HG03354 (cell line): ENCODE results near the gene KMT5C.

Source experiments
- ATAC-seq: cut with Tn5 transposase; IDR thresholded peaks from one replicate; pipeline ENCODE4 v1.9.1; 2021; ENCODE audit warnings: mild to moderate bottlenecking; ENCODE audit not compliant: unreplicated experiment, poor library complexity, severe bottlenecking

KMT5C gene

DNA sequence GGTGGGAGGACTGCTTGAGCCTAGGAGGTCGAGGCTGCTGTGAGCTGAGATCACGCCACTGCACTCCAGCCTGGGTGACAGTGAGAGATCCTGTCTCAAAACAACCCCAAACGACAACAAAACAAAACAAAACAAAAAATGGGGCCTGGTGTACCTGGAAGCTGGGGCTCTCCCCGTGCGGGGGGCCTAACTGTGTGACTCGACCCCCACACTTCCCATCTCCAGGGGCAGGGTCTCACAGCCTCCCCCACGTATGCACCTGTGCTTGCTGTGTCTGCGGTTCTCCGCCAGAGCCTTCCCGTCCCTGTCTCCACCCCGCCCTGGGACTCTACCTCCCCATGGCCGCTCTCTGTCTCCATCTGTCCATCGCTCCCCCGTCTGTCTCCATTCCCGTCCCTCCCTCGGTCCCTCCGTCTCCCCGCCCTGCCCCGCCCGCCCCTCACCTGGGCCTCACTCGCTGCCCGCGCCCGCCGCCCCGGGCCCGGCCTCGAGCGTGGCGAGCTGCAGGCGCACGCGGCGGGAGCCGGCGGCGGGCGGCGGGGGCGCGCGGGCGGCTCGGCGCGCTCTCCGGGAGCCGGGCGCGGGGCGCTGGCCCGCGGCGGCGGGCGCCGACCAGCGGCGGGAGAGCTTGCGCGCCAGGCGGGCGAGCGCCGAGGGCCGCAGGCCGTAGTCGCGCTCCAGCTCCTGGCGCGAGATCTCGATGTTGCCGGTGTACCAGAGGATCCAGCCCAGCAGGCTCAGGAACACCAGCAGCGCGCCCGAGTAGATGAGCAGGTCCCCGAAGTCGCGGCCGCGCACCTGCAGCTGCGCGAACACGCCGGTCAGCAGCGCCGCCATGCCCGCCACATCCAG, 43.8 kb downstream of the KMT5C start:
- ATAC-seq = no peak

DNA sequence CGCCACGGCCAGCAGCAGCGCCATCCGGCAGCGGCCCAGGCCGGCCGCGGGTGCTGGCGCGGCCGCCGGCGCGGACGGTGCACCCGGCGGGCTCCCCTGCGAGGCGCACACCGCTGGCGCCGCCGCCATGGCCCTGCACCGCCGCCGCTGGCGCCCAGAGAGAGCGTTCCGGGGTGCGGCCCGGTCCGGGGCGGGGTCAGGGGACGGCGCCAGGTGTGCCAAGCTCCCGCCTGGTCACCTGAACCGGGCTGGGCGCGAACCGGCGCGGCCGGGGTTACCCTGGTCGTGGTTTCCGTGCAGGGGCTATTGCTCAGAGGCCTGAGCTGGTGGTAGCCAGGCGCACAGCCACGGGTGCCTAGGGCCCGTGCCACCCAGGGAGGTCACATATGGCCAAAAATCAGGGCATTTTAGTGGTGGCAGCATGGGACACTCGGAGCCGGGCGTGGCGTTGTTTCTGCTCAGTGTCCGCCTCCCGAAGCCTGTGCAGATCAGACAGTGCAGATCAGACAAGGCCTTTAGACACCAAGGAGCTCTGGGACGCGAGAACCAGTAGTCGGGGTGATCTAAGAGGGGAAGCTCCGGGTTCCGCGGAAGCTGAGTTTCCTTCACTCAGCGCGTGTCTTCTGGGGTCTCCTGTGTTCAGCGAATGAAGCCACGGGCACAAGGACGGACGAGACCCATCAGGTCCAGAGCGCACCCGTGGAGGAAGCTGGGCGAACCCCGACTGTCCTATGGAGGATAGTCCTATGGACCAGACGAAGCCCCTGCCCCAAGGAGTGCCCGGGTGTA, 44.6 kb downstream of the KMT5C start, which contains the start of gene TMEM238:
TMEM238 (minus strand) TSS at position 162 of the 789 bp plus-strand sequence; CDS start at position 129, 33 bp downstream.
- no peak for ATAC-seq

DNA sequence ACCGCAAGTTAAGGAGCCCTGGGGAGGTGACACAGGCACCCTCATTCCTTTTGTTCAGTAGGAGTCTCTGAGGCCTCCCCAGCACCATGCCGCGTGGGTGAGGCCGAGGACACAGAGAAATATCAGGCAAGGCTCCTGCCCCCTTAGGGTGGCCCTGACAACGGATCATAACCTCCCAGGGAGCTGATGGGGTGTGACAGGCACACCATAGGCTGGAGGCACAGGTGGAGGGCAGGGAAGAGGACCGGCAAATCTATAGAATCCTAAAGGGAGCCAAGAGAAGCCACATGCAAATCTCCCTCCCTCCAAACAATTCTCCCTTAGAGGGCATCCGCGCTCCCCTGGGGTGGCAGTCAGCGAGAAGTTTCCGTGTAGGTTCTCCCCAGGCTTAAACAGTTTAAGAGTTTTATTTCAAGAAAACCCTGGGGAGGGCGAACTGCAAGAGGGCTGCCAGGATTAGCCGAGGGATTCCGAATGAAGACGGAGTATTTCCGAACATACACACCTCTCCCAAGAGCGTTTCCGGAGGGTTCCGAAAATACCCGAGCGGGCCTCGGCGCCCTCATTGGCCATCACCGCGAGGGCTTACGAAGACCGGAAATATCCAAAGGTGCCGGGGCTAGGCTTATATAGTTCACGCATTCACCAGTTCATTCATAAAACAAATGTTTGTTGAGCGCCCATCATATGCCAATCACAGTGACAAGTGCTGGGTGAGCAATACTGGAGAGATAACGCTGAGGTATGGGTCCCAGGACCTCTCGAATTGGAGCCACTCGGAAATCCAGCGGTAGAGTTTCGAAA, 45.4 kb downstream of the KMT5C start:
- peak; percentile 71 for ATAC-seq

DNA sequence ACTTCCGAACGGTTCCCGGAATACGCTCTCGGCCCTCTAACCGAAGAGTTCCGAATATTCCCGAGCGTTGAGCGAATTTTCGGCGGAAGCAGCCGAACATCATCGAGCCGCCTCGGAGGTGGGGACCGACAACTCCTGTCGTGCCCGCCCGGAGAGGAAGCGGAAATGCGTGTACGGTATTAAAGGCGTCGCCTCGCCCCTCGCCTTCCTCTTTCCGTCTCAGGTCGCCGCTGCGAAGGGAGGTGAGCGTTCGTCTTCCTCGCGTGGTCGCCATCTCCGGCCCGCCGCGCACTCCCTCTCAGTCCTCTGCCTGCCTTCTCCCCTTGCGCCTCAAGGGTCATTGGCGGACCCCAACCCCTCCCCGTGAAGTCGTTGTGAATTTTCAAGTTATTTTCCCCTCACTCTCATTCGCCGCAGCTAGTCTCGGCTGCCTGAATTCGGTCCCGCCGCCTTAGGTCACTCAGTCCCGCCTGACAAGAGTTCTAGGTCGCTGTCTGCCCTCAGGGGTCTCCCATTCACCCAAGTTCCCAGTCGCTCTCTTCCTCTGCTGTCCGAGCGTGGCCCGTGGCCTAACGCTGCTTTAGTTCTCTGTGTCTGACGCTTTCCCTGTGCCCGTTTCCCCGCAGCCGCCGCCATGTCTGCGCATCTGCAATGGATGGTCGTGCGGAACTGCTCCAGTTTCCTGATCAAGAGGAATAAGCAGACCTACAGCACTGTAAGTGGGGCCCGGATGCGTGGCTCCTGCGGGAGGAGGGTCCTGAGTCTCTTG, 46.2 kb downstream of the KMT5C start, which contains the start of gene RPL28:
RPL28 (plus strand) TSS at position 209 of the 769 bp plus-strand sequence; CDS start at position 635, 426 bp downstream.
- ATAC-seq = peak; percentile 73

DNA sequence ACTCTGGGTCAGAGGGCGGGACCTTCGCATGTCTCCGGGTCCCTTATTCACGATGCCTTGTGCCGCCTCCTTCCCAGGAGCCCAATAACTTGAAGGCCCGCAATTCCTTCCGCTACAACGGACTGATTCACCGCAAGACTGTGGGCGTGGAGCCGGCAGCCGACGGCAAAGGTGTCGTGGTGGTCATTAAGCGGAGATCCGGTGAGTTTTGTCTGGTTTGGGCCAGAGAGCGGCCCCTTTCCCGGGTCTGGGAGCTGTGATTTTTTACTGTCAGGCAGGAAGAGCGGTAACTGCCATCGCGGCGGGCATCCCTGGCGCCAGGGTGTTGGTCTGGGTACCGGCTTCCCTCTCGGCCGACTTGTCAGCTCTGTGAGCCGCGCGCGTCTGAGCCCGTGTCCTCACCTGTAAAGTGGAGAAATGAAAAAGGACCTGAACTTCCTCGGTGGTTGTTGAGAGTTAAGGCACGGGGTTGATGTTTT, 46.9 kb downstream of the KMT5C start:
- ATAC-seq = no peak

DNA sequence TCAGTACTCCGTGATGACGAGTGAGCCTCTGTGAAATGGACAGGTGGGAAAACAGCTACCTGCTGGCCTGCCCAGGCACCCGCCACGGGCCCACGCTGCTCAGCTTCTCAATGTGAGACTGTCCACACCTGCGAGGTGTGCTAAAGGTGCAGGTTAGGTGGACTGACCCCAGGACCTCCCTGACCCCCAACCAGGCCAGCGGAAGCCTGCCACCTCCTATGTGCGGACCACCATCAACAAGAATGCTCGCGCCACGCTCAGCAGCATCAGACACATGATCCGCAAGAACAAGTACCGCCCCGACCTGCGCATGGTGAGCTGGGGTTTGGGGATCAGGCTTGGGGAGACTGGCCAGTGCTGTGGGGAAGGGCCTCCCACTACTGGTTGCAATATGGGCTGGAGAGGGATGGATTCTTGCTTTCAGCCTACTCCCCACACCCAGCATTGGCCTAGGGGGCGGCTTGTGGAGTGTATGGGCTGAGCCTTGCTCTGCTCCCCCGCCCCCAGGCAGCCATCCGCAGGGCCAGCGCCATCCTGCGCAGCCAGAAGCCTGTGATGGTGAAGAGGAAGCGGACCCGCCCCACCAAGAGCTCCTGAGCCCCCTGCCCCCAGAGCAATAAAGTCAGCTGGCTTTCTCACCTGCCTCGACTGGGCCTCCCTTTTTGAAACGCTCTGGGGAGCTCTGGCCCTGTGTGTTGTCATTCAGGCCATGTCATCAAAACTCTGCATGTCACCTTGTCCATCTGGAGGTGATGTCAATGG, 48.2 kb downstream of the KMT5C start:
- no peak for ATAC-seq

DNA sequence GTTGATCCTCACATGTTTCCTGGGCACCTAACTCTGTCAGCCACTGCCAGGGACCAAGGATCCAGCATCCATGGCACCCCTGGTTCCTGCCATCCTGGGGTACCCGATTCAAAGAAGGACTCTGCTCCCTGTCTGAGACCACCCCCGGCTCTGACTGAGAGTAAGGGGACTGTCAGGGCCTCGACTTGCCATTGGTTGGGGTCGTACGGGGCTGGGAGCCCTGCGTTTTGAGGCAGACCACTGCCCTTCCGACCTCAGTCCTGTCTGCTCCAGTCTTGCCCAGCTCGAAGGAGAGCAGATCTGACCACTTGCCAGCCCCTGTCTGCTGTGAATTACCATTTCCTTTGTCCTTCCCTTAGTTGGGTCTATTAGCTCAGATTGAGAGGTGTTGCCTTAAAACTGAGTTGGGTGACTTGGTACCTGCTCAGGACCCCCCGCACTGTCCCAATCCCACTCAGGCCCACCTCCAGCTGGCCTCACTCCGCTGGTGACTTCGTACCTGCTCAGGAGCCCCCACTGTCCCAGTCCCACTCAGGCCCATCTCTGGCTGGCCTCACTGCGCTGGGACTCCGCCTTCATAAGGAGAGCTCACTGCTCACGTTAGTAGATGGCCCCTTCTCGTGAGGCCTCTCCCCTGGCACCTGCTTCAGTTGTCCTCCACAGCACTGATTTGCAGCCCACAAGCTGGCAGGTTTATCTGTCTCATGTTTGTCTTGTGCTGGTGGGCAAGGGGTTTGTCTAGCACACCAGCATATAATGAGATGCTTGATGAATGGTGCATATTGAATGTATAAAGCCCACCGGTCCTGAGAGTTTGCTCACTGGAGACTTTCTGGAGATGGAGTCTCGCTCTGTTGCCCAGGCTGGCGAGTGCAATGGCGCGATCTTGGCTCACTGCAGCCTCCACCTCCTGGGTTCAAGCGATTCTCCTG, 50.0 kb downstream of the KMT5C start:
- no peak for ATAC-seq

DNA sequence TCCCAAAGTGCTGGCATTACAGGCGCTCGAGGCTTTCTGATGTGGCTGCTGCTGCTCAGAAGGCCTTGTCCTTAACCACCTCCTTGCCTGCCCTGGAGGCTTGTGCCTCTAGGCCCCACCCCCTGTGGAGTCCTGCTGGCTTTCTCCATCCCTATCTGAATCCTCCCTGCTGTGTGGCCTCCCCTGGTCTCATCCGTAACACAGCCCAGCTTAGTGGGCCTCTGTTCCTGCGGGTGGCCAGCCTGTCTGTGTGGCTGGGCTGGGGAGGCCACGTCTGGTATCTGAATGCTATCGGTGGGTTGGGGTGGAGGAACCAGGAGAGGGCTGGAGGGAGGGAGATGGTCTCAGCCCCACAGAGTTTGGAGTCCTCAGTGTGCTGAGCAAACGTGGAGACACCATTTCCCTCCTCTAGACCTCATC, 50.8 kb downstream of the KMT5C start:
- no peak for ATAC-seq

DNA sequence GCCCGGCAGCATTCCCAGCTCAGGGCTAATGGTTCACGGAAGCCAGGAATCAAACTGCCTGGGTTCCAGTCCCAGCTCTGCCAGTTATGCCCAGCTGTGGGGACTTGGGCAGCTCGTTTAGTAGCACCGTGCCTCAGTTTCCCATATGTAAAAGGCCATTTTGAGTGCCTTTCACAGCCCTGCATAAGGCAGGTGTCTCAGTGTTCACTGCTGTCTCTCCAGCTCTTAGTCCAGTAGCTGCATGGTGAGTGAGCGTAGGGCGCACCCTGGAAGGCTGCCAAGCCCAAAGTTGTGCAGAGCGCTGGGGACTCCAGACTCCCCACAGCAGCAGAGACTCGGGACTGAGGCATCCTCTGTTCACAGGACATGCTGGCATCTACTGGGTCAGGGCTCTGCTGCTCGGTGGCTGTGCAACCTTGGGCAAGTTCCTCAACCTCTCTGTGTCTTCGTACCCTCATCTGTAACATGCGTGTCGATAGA, 51.6 kb downstream of the KMT5C start:
- no peak for ATAC-seq

DNA sequence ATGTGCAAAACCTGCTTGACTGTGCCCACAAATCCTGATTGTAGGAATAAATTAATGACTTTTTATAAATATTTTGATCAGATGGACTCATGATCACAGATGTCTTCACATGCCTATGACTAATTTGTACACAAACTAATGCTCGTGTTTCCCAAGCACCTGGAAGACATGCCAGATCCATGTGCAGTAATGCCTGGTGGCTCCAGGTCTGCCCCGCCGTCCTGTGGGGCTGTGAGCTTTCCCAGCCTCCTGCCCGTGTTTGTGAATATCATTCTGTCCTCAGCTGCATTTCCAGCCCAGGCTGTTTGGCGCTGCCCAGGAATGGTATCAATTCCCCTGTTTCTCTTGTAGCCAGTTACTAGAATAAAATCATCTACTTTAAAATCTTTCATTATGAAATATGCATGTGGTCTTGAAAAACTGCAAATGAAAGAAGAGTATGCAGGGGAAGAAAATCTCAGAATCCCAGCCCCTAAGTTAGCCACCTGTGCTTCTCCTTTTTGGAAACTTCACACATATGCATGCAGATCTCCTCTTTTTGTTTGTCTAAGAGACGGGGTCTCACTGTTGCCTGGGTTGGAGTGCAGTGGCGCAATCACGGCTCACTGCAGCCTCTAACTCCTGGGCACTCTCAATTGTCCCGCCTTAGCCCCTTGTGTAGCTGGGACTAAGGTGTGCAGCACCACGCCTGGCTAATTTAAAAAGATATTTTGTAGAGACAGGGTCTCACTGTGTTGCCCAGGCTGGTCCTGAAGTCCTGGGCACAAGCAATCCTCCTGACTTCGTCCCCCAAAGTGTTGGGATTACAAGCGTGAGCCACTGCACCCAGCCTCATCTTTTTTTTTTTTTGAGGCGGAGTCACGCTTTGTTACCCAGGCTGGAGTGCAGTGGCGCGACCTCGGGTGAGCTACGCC, 52.3 kb downstream of the KMT5C start:
- no peak for ATAC-seq

DNA sequence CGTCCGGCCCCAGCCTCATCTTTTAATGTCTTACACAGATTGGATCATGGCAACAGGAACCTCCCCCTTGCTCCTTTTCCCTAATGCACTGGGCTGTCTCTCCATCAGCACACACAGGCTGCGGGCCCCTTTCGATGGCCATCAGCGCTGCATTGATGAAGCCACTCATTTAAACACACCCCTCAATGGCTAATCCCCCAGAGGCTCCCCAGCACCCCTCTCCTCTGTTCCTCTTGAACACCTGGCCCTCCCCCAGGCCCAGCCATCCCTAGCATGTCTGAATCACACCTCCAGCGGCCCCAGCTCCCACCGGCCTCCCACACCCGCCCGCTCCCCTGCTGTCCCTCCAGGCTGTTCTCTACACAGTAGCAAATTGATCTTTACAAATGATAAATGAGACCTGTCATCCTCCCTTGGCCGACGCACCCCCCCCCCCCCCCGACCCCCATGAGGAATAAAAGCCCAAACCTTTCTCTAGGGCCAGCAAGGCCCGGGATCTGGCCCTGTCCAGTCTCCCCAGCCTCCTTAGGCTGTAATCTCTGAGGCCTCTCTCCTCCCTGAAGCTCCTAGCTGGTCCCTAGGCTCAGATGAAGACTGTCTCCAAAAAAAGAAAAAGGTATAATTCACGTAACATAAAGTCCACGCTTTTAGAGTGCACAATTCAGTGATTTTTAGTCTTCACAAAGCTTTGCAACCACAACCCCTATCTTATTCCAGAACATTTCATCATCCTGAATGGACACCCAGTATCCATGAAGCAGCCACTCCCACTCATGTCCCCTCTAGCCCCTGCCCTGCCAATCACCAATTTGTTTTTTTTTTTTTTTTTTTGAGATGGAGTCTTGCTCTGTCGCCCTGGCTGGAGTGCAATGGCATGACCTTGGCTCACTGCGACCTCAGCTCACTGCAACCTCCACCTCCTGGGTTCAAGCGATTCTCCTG, 53.4 kb downstream of the KMT5C start:
- ATAC-seq = no peak
